Natural killer cell (primary cell): Measurements from ENCODE around the gene BTD. TPM values are rescaled to one million over a fixed set of nuclear protein-coding genes. Genes with fewer than 3 reads are reported as not detected.

Experiments used
- ATAC-seq, 3 donors: fragments of 150-1000 bp in 2 of 3; fragments of 200-7000 bp in 1 of 3; cut with Tn5 transposase; 1 replicate in 1 of 3; 2 replicates in 2 of 3; pipeline ENCODE4 v1.10.0; 2021; ENCODE audit warnings: mild to moderate bottlenecking in 2 of 3, moderate library complexity in 2 of 3
- DNase-seq, 2 donors: peaks; one replicate each; pipeline versions ENCODE4 v3.0.0 to v3.0.0-alpha.2; 2013 to 2021; ENCODE audit warnings: mixed read lengths in 1 of 2
- H3K27ac ChIP-seq: one replicate; pipeline ENCODE4 v1.5.1; 2013; ENCODE audit warnings: mild to moderate bottlenecking, low read length
- H3K27me3 ChIP-seq: one replicate; pipeline ENCODE4 v1.6.1; 2013; ENCODE audit warnings: low read length; ENCODE audit not compliant: control insufficient read depth, insufficient read depth
- H3K36me3 ChIP-seq: one replicate; pipeline ENCODE4 v1.6.1; 2013; ENCODE audit warnings: low read length; ENCODE audit not compliant: control insufficient read depth, insufficient read depth
- H3K4me1 ChIP-seq: one replicate; pipeline ENCODE4 v1.6.1; 2013; ENCODE audit warnings: low read length; ENCODE audit not compliant: control insufficient read depth, insufficient read depth
- H3K4me3 ChIP-seq: one replicate; pipeline ENCODE4 v1.5.1; 2013; ENCODE audit warnings: low read length
- H3K9me3 ChIP-seq: one replicate; pipeline ENCODE4 v1.6.1; 2013; ENCODE audit warnings: low read length; ENCODE audit not compliant: control insufficient read depth, insufficient read depth
- H3K27ac Mint-ChIP-seq, 2 donors: one replicate each; pipeline ENCODE4 v1.8.0; 2022; ENCODE audit warnings: mild to moderate bottlenecking in 2 of 2, mixed read lengths in 2 of 2, moderate library complexity in 1 of 2
- H3K27me3 Mint-ChIP-seq, 2 donors: one replicate each; pipeline ENCODE4 v1.8.0; 2022; ENCODE audit warnings: low read depth in 2 of 2, mixed read lengths in 2 of 2
- H3K36me3 Mint-ChIP-seq: one replicate; pipeline ENCODE4 v1.8.0; 2022; ENCODE audit warnings: mixed read lengths
- H3K4me1 Mint-ChIP-seq, 2 donors: one replicate each; pipeline ENCODE4 v1.8.0; 2022; ENCODE audit warnings: mixed read lengths in 2 of 2
- H3K4me3 Mint-ChIP-seq: one replicate; pipeline ENCODE4 v1.8.0; 2022; ENCODE audit warnings: mild to moderate bottlenecking, moderate library complexity, mixed read lengths
- H3K9me3 Mint-ChIP-seq, 2 donors: one replicate each; pipeline ENCODE4 v1.8.0; 2022; ENCODE audit warnings: mixed read lengths in 2 of 2
- WGBS: methylation state at CpG from one replicate; pipeline ENCODE4 v1.1.7; 2013; ENCODE audit warnings: missing lambda C conversion rate; ENCODE audit not compliant: insufficient coverage; 5-methylcytosine and 5-hydroxymethylcytosine counted together
- intact Hi-C: fragments of 100-400 bp; cut with micrococcal nuclease; formaldehyde crosslinking; loops from one replicate; pipeline ENCODE4 v1.14.2; 2022
- total RNA-seq, 4 donors: library from RNA; stranded (reverse); fragments of 120-200 nt in 1 of 4; gene quantifications; one replicate each; pipeline versions ENCODE4 v1.2.3 to v1.2.4, GENCODE V29; 2013 to 2022
- TF ChIP-seq, protein P1 (sequence below): fragments of 200-600 bp; IDR thresholded peaks from one replicate; pipeline ENCODE4 v1.8.0; 2022; ENCODE audit warnings: antibody characterized with exemption

Gene BTD
- total RNA-seq, 3 donors from 2014 or later (not counting 1 experiment from before 2014, with no cell fraction given): 19.9 to 27.5 (median 23.6) TPM

GRCh38 chr3:15631426-15632211, 30.1 kb downstream of the BTD start:
- DNase-seq (no peak), ATAC-seq (no peak)
- Histone ChIP-seq H3K4me3 (no peak overlapping the region), H3K27me3 (no peaks in the 10 kb centered on the region), H3K36me3 (no peaks in the 10 kb centered on the region), H3K9me3 (no peaks in the 10 kb centered on the region), H3K4me1 (peaks cover 18% of the 10 kb centered on the region), H3K27ac (no peak overlapping the region)
- H3K9me3 Mint-ChIP-seq: no peaks in the 10 kb centered on the region
- 84% methylated on average over 12 of the region's 12 CpGs for WGBS
- H3K36me3 Mint-ChIP-seq: no peaks in the 10 kb centered on the region
- peak overlapping the region; percentile 17 for H3K4me3 Mint-ChIP-seq
- H3K27ac Mint-ChIP-seq: peak overlapping the region in 1 of 2 donors; percentile 42
- no peaks in the 10 kb centered on the region for H3K27me3 Mint-ChIP-seq
- intact Hi-C loops: loop anchor here (2.0 kb wide), 1 partner anchor 615 kb away; no protein-coding TSS in a partner anchor
- peaks cover 35 to 37% of the 10 kb centered on the region in 2 donors for H3K4me1 Mint-ChIP-seq
- TF ChIP-seq, protein P1, sequence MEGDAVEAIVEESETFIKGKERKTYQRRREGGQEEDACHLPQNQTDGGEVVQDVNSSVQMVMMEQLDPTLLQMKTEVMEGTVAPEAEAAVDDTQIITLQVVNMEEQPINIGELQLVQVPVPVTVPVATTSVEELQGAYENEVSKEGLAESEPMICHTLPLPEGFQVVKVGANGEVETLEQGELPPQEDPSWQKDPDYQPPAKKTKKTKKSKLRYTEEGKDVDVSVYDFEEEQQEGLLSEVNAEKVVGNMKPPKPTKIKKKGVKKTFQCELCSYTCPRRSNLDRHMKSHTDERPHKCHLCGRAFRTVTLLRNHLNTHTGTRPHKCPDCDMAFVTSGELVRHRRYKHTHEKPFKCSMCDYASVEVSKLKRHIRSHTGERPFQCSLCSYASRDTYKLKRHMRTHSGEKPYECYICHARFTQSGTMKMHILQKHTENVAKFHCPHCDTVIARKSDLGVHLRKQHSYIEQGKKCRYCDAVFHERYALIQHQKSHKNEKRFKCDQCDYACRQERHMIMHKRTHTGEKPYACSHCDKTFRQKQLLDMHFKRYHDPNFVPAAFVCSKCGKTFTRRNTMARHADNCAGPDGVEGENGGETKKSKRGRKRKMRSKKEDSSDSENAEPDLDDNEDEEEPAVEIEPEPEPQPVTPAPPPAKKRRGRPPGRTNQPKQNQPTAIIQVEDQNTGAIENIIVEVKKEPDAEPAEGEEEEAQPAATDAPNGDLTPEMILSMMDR: no peak

DNA sequence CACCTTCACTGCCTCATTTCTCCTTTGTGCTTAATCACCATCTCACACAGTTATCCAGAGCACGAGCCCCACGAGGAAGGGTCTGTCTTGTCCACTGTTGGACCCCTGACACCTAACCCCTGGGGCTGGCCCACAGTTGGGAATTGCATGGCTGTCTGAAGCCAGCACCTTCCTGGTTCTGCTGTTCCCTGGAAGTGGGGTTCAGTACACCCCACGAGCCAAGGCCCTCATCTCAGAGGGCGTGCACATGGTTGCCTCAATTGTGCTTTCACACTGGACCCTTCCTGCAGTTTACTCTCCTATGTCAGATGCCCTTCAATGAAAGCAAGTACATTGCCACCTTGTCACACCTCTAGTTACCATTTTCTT, 30.7 kb downstream of the BTD start:
- DNase-seq (no peak), ATAC-seq (no peak)
- Mint-ChIP-seq H3K27me3 (no peaks in the 10 kb centered on the region), H3K9me3 (no peaks in the 10 kb centered on the region), H3K4me1 (peaks cover 40 to 42% of the 10 kb centered on the region in 2 donors), H3K4me3 (no peak overlapping the region), H3K27ac (peak overlapping the region in 1 of 2 donors; percentile 42), H3K36me3 (no peaks in the 10 kb centered on the region)
- WGBS: 95% methylated on average over 4 of the region's 4 CpGs
- Histone ChIP-seq H3K4me1 (peaks cover 24% of the 10 kb centered on the region), H3K27ac (no peak overlapping the region), H3K27me3 (no peaks in the 10 kb centered on the region), H3K4me3 (no peak overlapping the region), H3K36me3 (no peaks in the 10 kb centered on the region), H3K9me3 (no peaks in the 10 kb centered on the region)
- TF ChIP-seq, protein P1: no peak
- intact Hi-C loops: no loop called here

GRCh38 chr3:15633159-15633558, 31.6 kb downstream of the BTD start:
- WGBS: 93% methylated on average over 5 of the region's 5 CpGs
- ATAC-seq: no peak
- Histone ChIP-seq H3K27ac (no peak overlapping the region), H3K27me3 (no peaks in the 10 kb centered on the region), H3K36me3 (no peaks in the 10 kb centered on the region), H3K4me3 (no peak overlapping the region), H3K9me3 (no peaks in the 10 kb centered on the region), H3K4me1 (peaks cover 31% of the 10 kb centered on the region)
- TF ChIP-seq, protein P1: no peak
- H3K9me3 Mint-ChIP-seq: no peaks in the 10 kb centered on the region
- DNase-seq: no peak
- H3K4me1 Mint-ChIP-seq: peaks cover 50 to 51% of the 10 kb centered on the region in 2 donors
- no peak overlapping the region for H3K27ac Mint-ChIP-seq
- H3K27me3 Mint-ChIP-seq: no peaks in the 10 kb centered on the region
- H3K36me3 Mint-ChIP-seq: no peaks in the 10 kb centered on the region
- intact Hi-C loops: no loop called here
- H3K4me3 Mint-ChIP-seq: no peak overlapping the region
